Suprapubic skin (tissue), 4 donors: ENCODE data around the gene KCND3. TPM values are rescaled to one million over a fixed set of nuclear protein-coding genes. Genes with fewer than 3 reads are reported as not detected.
A peak's percentile ranks its signal among the peaks of the same experiment; 100 is the strongest.

Source experiments
- DNase-seq, 2 donors: peaks; one replicate each; pipeline ENCODE4 v3.0.0-alpha.2; 2019; ENCODE audit warnings: low spot score in 2 of 2
- H3K27ac ChIP-seq: fragments of 200-600 bp; sonication (generic); one replicate; pipeline ENCODE4 v1.5.1; 2019
- H3K27me3 ChIP-seq: fragments of 200-600 bp; sonication (generic); one replicate; pipeline ENCODE4 v1.5.1; 2019
- H3K36me3 ChIP-seq: fragments of 200-600 bp; sonication (generic); one replicate; pipeline ENCODE4 v1.5.1; 2019
- H3K4me1 ChIP-seq: fragments of 200-600 bp; sonication (generic); one replicate; pipeline ENCODE4 v1.5.1; 2019
- H3K4me3 ChIP-seq: fragments of 200-600 bp; sonication (generic); one replicate; pipeline ENCODE4 v1.5.1; 2019; ENCODE audit warnings: mild to moderate bottlenecking
- H3K9me3 ChIP-seq: fragments of 200-600 bp; sonication (generic); one replicate; pipeline ENCODE4 v1.5.1; 2019
- CTCF ChIP-seq, 2 donors: fragments of 200-600 bp in 1 of 2; fragments of 450-650 bp in 1 of 2; sonication (generic) in 1 of 2; IDR thresholded peaks; one replicate each; pipeline ENCODE4 v1.5.1; 2016 to 2019; ENCODE audit warnings: antibody characterized with exemption in 2 of 2, mild to moderate bottlenecking in 1 of 2, moderate library complexity in 1 of 2
- EP300 ChIP-seq: sonication (generic); formaldehyde crosslinking; IDR thresholded peaks from one replicate; pipeline ENCODE4 v1.6.1; 2017; ENCODE audit warnings: antibody characterized with exemption
- POLR2A ChIP-seq, 2 donors: fragments of 450-650 bp; IDR thresholded peaks; one replicate each; pipeline ENCODE4 v1.6.1; 2017; ENCODE audit warnings: antibody characterized with exemption in 2 of 2, mild to moderate bottlenecking in 2 of 2, moderate library complexity in 2 of 2
- POLR2AphosphoS5 ChIP-seq, 3 donors: sonication (generic); formaldehyde crosslinking; IDR thresholded peaks; one replicate each; pipeline ENCODE4 v1.6.1; 2017; ENCODE audit warnings: antibody characterized with exemption in 3 of 3
- WGBS: methylation state at CpG from one replicate; pipeline ENCODE4 v1.1.5; 2018; 5-methylcytosine and 5-hydroxymethylcytosine counted together
- total RNA-seq, 4 donors: library from RNA; depleted of rRNA; stranded (reverse); fragments of >200 nt; gene quantifications; one replicate each; pipeline ENCODE4 v1.1.0, GENCODE V29; 2016

Gene KCND3
- total RNA-seq, 4 donors from 2014 or later, result 6.8 to 11.4 (median 10.2) TPM

DNA sequence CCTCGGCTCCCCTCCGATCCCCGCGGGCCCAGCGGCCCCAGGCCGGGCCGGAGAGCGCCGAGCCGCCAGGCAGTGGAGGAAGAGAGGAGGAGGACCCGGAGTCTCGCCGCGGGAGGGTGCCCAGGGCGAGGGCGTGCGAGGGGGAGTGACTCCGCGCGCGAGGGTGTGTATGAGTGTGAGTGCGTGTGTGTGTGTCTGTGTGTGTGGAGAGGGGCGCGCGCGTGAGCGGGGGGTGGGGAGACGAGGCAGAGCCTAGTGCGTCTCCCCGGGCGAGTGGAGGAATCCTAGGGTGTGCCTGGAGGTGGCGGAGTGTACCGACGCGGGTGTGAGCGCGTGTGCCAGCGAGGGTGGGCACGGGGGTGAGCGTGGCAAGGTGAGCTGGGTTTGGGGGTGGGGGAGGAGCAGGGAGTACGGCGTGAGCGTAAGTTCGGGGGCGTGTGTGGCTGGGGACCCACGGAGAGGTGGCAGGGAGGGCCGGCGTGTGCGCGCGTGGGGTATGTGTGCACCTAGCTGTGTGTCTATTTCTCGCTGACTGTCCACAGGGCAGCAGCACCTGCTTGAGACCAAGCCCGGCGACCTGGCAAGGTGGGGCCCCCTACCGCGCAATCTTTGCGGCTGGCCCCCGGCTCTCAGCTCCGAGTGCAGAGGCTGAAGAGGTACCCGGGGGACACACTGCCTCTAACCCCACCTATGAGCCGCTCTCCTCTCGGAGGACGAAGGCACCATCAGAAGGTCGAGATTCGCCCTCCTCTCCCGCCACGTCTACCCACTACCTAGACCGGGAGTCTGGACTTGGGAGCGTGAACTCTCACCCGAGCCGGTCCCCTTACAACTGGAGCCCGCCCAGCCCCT lies 784 bp upstream of the KCND3 start:
- H3K27ac ChIP-seq, result peak overlapping the region; percentile 34
- H3K27me3 ChIP-seq, result peaks cover 6% of the 10 kb centered on the region
- H3K4me3 ChIP-seq, result peak overlapping the region; percentile 80
- TF ChIP-seq CTCF (IDR thresholded peaks at IDR 0.05) (no peak), EP300 (no peak), POLR2AphosphoS5 (IDR thresholded peaks at IDR 0.05) (no peak), POLR2A (IDR thresholded peaks at IDR 0.05) (no peak)
- H3K9me3 ChIP-seq, result no peaks in the 10 kb centered on the region
- H3K36me3 ChIP-seq, result no peaks in the 10 kb centered on the region
- no peak for DNase-seq
- peaks cover 32% of the 10 kb centered on the region for H3K4me1 ChIP-seq
- 1% methylated on average over 34 of the region's 72 CpGs for WGBS

GRCh38 chr1:111988743-111989453 lies 570 bp downstream of the KCND3 start:
- Histone ChIP-seq H3K27ac (no peak overlapping the region), H3K27me3 (peaks cover 6% of the 10 kb centered on the region), H3K4me1 (peaks cover 32% of the 10 kb centered on the region), H3K9me3 (no peaks in the 10 kb centered on the region), H3K4me3 (peak overlapping the region; percentile 80), H3K36me3 (no peaks in the 10 kb centered on the region)
- DNase-seq, result no peak
- TF ChIP-seq CTCF (IDR thresholded peaks at IDR 0.05), result no peak
- TF ChIP-seq EP300, result no peak
- TF ChIP-seq POLR2AphosphoS5 (IDR thresholded peaks at IDR 0.05), result no peak
- no peak for TF ChIP-seq POLR2A (IDR thresholded peaks at IDR 0.05)
- WGBS, result 5% methylated on average over 35 of the region's 51 CpGs

- peaks cover 32% of the 10 kb centered on the region for H3K4me1 ChIP-seq
- H3K27ac ChIP-seq, result no peak overlapping the region
- no peaks in the 10 kb centered on the region for H3K36me3 ChIP-seq
- H3K27me3 ChIP-seq, result peaks cover 6% of the 10 kb centered on the region
- no peaks in the 10 kb centered on the region for H3K9me3 ChIP-seq
- TF ChIP-seq CTCF (IDR thresholded peaks at IDR 0.05), result no peak
- no peak for TF ChIP-seq EP300
- no peak for TF ChIP-seq POLR2AphosphoS5 (IDR thresholded peaks at IDR 0.05)
- no peak for TF ChIP-seq POLR2A (IDR thresholded peaks at IDR 0.05)
- 31% methylated on average over 8 of the region's 8 CpGs for WGBS
- peak overlapping the region; percentile 80 for H3K4me3 ChIP-seq
- DNase-seq, result no peak
These were observed 1.1 kb downstream of the KCND3 start for GRCh38 chr1:111988377-111988742.

DNA sequence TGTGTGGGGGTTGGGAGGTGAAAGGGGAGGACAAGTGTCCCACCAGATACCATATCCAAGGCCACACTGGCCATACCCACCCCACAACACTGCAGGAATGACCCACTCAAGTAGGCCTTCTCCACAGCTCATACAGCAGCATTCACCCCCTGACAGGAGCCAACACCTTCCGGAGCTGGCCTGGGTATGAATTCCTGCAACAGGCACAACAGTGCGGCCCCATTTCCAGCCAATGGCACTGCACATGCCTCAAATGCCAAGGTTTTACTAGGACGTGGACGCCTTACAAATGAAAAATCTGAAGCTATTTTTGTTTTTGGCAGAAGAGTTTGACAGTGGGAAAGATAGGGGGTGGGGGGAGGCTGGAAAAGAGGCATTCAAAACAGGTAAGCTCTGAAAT lies 2.0 kb downstream of the KCND3 start:
- Histone ChIP-seq H3K4me1 (peaks cover 32% of the 10 kb centered on the region), H3K4me3 (no peak overlapping the region), H3K36me3 (no peaks in the 10 kb centered on the region), H3K27me3 (peaks cover 6% of the 10 kb centered on the region), H3K9me3 (no peaks in the 10 kb centered on the region), H3K27ac (no peak overlapping the region)
- TF ChIP-seq POLR2AphosphoS5 (IDR thresholded peaks at IDR 0.05), result no peak
- no peak for TF ChIP-seq CTCF (IDR thresholded peaks at IDR 0.05)
- no peak for TF ChIP-seq EP300
- TF ChIP-seq POLR2A (IDR thresholded peaks at IDR 0.05), result no peak
- WGBS, result 66% methylated on average over 4 of the region's 4 CpGs
- no peak for DNase-seq

DNA sequence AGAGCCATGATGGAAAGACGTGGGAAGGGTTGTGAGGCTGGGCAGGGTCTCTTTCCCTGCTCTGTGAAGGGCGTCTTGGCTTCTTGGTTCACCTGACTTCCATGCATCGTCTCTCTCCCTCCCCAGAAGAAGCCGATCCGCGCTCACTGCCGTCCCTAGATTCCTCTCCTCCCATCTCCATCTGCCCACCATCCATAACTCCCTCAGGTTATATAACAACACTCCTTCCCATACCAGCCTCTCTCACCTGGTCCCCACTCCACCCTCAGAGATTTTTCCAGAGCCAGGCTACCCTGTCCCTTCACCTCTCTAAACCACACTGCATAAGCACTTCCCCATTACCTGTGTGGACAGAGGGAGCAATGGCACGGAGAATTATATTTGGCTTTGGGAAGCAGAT lies 6.0 kb downstream of the KCND3 start:
- peaks cover 3% of the 10 kb centered on the region for H3K4me1 ChIP-seq
- WGBS, result 88% methylated on average over 8 of the region's 8 CpGs
- no peak overlapping the region for H3K4me3 ChIP-seq
- no peak overlapping the region for H3K27ac ChIP-seq
- H3K9me3 ChIP-seq, result no peaks in the 10 kb centered on the region
- TF ChIP-seq POLR2AphosphoS5 (IDR thresholded peaks at IDR 0.05), result no peak
- TF ChIP-seq POLR2A (IDR thresholded peaks at IDR 0.05), result no peak
- no peak for TF ChIP-seq EP300
- TF ChIP-seq CTCF (IDR thresholded peaks at IDR 0.05), result no peak
- H3K27me3 ChIP-seq, result no peaks in the 10 kb centered on the region
- peaks cover 10% of the 10 kb centered on the region for H3K36me3 ChIP-seq
- no peak for DNase-seq
